ENCODE measurements around the gene C1QTNF12.
"Not testable (repeated sequence)": the region's sequence is repeated elsewhere in the genome, so short reads cannot be mapped to it uniquely, and the experiment has no call there.

C1QTNF12 gene

DNA sequence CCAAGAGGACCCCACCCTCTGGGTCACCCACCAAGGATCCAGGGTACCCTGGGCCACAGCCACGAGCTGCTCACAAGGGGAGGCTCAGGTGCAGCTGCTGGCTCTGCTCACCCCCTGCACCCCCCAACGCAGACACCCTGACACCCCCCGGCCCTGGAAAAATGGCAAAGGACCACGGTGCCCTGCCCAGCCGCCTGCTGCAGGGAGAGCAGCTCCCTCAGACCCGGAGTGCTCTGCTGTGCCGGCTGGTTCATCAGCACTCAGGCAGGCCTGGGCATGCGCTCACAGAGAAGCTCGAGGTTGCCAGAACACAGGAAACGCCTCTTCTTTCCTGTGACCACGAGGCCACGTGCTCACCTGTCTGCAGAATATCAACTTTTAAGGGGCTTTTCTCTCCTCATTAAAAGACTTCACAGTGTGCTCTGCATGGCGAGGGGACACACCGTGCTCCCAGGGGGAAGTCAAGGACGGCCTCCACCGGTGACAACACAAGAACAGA is 4.3 kb upstream of the C1QTNF12 start:
- peaks cover 35% of the 10 kb centered on the region for H3K36me3 ChIP-seq
- no peak overlapping the region for H3K4me3 ChIP-seq
- peaks cover 79% of the 10 kb centered on the region for H4K20me1 ChIP-seq
- peak overlapping the region; percentile 48 for H3K9ac ChIP-seq
- H3K27me3 ChIP-seq = peaks cover 29% of the 10 kb centered on the region
- H3K9me3 ChIP-seq = no peaks in the 10 kb centered on the region
- peak overlapping the region; percentile 78 for H3K27ac ChIP-seq
- peak overlapping the region; percentile 94 for H3K4me2 ChIP-seq
- peaks cover 85% of the 10 kb centered on the region for H3K4me1 ChIP-seq
- TF ChIP-seq Cebpa-rat (IDR thresholded peaks at IDR 0.05) = no peak

DNA sequence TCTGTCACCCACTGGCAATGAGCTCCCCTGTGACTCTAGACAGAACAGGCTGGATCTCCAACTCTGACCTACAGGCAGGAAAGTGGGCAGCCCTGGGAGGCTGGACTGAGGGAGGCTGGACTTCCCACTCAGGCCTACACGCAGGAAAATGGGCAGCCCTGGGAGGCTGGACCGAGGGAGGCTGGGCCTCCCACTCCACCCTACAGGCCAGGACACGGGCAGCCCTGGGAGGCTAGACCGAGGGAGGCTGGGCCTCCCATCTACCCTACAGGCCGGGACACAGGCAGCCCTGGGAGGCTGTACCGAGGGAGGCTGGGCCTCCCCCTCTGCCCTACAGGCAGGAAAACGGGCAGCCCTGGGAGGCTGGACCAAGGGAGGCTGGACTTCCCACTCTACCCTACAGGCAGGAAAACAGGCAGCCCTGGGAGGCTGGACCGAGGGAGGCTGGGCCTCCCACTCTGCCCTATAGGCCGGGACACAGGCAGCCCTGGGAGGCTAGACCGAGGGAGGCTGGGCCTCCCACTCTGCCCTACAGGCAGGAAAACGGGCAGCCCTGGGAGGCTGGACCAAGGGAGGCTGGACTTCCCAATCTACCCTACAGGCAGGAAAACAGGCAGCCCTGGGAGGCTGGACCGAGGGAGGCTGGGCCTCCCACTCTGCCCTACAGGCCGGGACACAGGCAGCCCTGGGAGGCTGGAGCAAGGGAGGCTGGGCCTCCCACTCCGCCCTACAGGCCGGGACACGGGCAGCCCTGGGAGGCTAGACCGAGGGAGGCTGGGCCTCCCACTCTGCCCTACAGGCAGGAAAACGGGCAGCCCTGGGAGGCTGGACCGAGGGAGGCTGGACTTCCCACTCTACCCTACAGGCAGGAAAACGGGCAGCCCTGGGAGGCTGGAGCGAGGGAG is 1.7 kb upstream of the C1QTNF12 start:
- H3K4me3 ChIP-seq, H3K9ac ChIP-seq, H3K27ac ChIP-seq, H3K4me2 ChIP-seq, H3K9me3 ChIP-seq: not testable (repeated sequence)
- peaks cover 75% of the 10 kb centered on the region for H3K4me1 ChIP-seq
- H3K36me3 ChIP-seq = peaks cover 14% of the 10 kb centered on the region
- peaks cover 43% of the 10 kb centered on the region for H3K27me3 ChIP-seq
- H4K20me1 ChIP-seq = peaks cover 71% of the 10 kb centered on the region

DNA sequence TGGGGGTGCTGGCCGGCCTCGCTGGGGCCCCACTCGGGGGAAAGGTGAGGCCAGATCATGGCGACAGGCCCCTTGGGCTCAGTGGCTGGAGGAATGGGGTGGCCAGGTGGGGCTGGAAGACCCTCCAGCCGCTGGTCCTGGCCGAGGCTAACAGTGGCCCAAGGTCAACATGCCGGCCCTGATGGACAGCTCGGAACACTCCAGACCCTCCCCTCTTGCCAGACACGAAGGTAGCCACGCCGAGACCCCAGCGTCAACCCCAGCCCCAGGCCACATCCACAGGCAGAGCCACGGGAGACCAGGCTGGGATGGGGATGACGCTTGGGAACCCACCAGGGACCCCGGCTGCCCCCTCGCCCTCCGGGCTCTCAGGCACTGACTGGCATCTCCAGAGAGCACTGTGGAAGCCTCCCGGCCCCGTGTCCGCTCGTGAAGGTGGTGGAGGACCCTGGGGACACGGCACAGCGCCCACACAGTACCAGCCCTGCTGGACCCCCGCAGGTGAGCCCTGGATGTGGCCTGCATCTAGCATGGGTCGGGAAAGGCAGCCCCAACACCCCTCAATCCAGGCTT is 905 bp upstream of the C1QTNF12 start:
- Histone ChIP-seq H3K4me1 (peaks cover 74% of the 10 kb centered on the region), H3K36me3 (peaks cover 6% of the 10 kb centered on the region), H3K27ac (no peak overlapping the region), H3K27me3 (peaks cover 43% of the 10 kb centered on the region), H3K4me2 (no peak overlapping the region), H4K20me1 (peaks cover 70% of the 10 kb centered on the region), H3K9me3 (no peaks in the 10 kb centered on the region), H3K4me3 (no peak overlapping the region), H3K9ac (no peak overlapping the region)
- TF ChIP-seq Cebpa-rat (IDR thresholded peaks at IDR 0.05) = no peak

DNA sequence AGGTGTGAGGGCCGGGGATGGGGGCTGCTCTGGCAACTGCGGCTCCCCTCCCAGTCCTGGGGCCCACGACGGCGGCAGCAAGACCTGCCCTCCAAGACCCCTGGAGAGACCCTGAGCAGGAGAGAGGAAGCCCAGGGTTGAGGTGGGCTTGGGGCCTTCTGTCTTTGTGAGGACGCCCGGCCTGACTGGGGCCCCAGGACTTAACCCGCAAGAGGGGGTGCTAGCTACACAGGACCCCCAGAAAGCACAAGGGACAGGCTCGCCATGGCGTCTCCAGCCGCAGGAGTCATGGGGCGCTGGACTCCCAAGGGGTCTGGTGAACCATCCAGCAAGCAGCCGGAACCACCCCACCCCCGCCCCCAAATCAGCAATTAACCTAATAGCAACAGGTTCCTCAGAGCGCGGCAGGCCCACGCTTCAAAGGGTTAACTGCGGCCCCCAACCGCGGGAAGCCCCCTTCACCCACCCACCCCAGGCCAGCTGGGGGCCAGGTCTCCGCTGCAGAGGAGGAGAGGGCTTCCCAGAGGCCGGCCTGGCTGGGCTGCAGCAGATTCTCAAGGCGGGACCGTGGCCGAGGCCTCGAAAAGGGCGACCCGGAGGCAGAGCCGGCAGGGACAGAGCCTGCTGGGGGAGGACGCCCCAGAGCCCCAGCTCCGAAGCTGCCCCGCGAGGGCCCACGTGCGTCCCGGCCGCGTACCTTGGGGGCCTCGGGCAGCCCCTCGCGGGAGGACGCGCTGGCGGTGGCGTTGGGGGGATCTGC is 525 bp downstream of the C1QTNF12 start:
- Histone ChIP-seq H3K4me1 (peaks cover 74% of the 10 kb centered on the region), H3K4me3 (no peak overlapping the region), H3K9me3 (no peaks in the 10 kb centered on the region), H4K20me1 (peaks cover 79% of the 10 kb centered on the region), H3K9ac (no peak overlapping the region), H3K27ac (no peak overlapping the region), H3K27me3 (peaks cover 43% of the 10 kb centered on the region), H3K4me2 (peak overlapping the region; percentile 37), H3K36me3 (no peaks in the 10 kb centered on the region)
- TF ChIP-seq Cebpa-rat (IDR thresholded peaks at IDR 0.05) = no peak

DNA sequence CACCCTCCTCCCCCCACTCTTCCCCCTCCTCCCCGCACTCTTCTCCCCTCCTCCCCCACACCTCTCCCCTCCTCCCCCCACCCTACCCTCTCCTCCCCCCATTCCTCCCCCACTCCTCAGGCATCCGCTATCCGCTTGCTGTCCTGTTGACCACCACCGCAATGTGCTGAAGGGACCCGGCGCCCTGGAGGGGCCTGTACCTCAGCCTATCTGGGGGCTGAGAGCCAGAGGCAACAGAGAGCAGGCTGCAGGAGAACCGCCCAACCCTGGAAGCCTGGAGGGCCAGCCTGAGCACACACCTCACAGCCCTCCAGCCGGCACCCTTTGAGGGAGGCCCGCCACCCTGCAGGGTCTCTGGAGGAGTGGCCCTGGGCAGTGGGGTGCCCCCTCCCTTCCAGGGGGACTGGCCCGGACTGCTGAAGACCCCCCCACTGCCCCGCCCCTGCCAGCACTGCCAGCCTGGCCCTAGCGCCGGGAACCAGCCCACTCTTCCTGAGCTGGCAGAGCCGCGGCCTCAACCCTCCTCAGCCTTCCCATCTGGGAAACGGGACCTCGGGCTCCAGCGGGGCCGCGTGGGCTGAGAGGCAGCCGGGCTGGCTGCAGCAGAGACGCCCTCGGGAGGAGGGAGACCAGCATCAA is 1.2 kb downstream of the C1QTNF12 start:
- Histone ChIP-seq H3K4me2 (peak overlapping the region; percentile 37; the same call in 1 of the 2 replicates), H3K9me3 (no peaks in the 10 kb centered on the region), H3K9ac (no peak overlapping the region), H3K27ac (no peak overlapping the region), H4K20me1 (peaks cover 74% of the 10 kb centered on the region), H3K27me3 (peaks cover 43% of the 10 kb centered on the region), H3K4me3 (no peak overlapping the region), H3K36me3 (no peaks in the 10 kb centered on the region), H3K4me1 (peaks cover 72% of the 10 kb centered on the region)
- TF ChIP-seq Cebpa-rat (IDR thresholded peaks at IDR 0.05) = no peak

DNA sequence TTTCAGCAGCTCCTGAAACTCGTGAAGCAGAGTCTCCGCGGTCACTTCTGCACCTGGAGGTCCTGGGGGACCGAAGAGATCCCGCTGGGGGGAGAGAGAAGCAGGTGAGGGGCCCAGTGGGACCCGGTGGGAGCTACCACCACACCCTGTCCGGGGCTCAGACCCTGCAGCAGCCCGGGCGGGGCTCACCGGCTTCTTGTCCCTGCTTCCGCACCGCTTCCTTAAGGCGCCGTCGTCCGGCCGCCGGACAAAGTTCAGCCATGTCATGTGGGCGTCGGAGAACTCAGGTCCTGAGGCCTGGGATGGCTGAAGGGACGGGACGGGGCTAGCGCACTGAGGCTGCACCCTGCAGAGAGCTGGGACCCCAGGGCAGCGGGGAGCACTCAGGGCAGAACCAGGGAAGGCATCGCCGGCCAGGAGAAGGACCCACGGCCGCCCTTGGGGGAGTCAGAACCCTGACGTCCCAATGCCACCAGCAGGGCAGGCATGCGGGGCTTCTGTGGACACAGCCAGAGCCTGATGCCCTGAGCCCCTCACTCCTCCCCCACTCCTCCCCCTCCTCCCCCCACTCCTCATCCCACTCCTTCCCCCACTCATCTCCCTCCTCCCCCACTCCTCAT is 2.2 kb downstream of the C1QTNF12 start:
- H3K4me1 ChIP-seq = peaks cover 72% of the 10 kb centered on the region
- H3K36me3 ChIP-seq = no peaks in the 10 kb centered on the region
- H3K4me3 ChIP-seq = no peak overlapping the region
- no peak overlapping the region for H3K27ac ChIP-seq
- no peaks in the 10 kb centered on the region for H3K9me3 ChIP-seq
- TF ChIP-seq Cebpa-rat (IDR thresholded peaks at IDR 0.05) = no peak
- H3K9ac ChIP-seq = no peak overlapping the region
- peak overlapping the region; percentile 57 for H3K4me2 ChIP-seq
- peaks cover 70% of the 10 kb centered on the region for H4K20me1 ChIP-seq
- peaks cover 43% of the 10 kb centered on the region for H3K27me3 ChIP-seq

DNA sequence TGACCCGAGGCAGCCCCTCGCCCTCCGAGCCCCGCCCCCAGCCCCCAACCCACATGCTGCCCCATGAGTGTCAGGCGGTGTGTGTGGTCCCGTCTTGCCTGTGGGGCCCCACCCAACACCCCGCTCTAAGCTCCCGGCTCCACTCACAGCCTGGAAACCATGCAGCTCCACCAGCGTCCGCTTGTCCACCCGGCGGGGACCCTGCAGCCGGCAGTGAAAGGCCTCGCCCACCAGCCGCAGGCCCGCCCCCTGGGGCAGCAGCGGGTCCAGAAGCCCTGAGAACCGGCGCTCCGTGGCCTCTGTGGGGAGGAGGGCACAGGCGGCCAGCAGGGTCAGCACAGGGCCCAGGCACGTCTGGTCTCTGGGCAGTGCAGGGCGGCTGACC is 2.7 kb downstream of the C1QTNF12 start:
- no peak for TF ChIP-seq Cebpa-rat (IDR thresholded peaks at IDR 0.05)
- Histone ChIP-seq H3K36me3 (no peaks in the 10 kb centered on the region), H3K4me1 (peaks cover 76% of the 10 kb centered on the region), H3K27ac (no peak overlapping the region), H3K27me3 (peaks cover 43% of the 10 kb centered on the region), H3K4me2 (peak overlapping the region; percentile 57), H3K9me3 (no peaks in the 10 kb centered on the region), H3K9ac (no peak overlapping the region), H3K4me3 (no peak overlapping the region), H4K20me1 (peaks cover 70% of the 10 kb centered on the region)

DNA sequence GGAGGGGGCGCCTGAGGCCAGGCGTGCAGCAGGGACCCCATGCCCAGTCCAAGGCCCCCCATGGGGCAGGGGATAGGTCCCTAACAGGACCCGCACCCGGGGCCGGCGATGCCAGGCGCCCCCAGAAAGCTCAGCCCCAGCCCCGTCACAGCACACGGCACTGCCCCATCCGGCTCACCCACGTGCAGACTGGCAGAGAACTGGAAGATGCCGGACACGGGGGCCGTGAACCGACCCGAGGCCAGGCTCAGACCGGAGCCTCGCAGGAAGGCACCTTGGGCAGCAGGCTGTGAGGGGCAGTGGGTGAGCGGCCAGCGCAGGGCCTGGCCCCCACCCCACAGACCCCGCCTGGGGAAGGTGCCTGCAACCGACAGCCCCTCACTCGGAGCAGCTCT is 3.3 kb downstream of the C1QTNF12 start:
- TF ChIP-seq Cebpa-rat (IDR thresholded peaks at IDR 0.05) = no peak

More for the DNA sequence above, 3.3 kb downstream of the C1QTNF12 start:
- Histone ChIP-seq H4K20me1 (peaks cover 66% of the 10 kb centered on the region), H3K4me1 (peaks cover 82% of the 10 kb centered on the region), H3K9ac (no peak overlapping the region), H3K4me3 (no peak overlapping the region), H3K4me2 (peak overlapping the region; percentile 57), H3K27ac (no peak overlapping the region), H3K9me3 (no peaks in the 10 kb centered on the region), H3K27me3 (peaks cover 42% of the 10 kb centered on the region), H3K36me3 (no peaks in the 10 kb centered on the region)
